GM23338 (cell line): ENCODE data around the gene NCOA1. TPM values are rescaled to one million over a fixed set of nuclear protein-coding genes. Genes with fewer than 3 reads are reported as not detected.

Experiments
- ATAC-seq: fragments of 200-7000 bp; cut with Tn5 transposase; 3 replicates; pipeline ENCODE4 v1.9.1; 2020
- DNase-seq: peaks from one replicate; pipeline ENCODE4 v3.0.0-alpha.2; 2015; ENCODE audit warnings: low spot score
- H2AFZ ChIP-seq: fragments of 200-600 bp; sonication (generic); 2 replicates; pipeline ENCODE4 v1.8.0; 2016; ENCODE audit warnings: antibody characterized with exemption, mild to moderate bottlenecking, moderate library complexity
- H3F3A ChIP-seq: fragments of 200-600 bp; sonication (generic); replicated peaks from 2 replicates; pipeline ENCODE4 v1.8.0; 2017; ENCODE audit warnings: antibody characterized with exemption, mixed run types, low read depth
- H3K27ac ChIP-seq: fragments of 200-600 bp; sonication (generic); 2 replicates; pipeline ENCODE4 v1.6.1; 2016; ENCODE audit warnings: low read depth
- H3K27me3 ChIP-seq: fragments of 200-600 bp; sonication (generic); 2 replicates; pipeline ENCODE4 v1.8.0; 2016; ENCODE audit warnings: mild to moderate bottlenecking, mixed run types, moderate library complexity; ENCODE audit not compliant: insufficient read depth
- H3K36me3 ChIP-seq: fragments of 200-600 bp; sonication (generic); 2 replicates; pipeline ENCODE4 v1.8.0; 2016; ENCODE audit warnings: mild to moderate bottlenecking; ENCODE audit not compliant: insufficient read depth
- H3K4me1 ChIP-seq: fragments of 200-600 bp; sonication (generic); 2 replicates; pipeline ENCODE4 v1.8.0; 2016; ENCODE audit warnings: mild to moderate bottlenecking, moderate library complexity; ENCODE audit not compliant: insufficient read depth
- H3K4me2 ChIP-seq: fragments of 200-600 bp; sonication (generic); 2 replicates; pipeline ENCODE4 v1.7.1; 2017; ENCODE audit warnings: mixed run types
- H3K4me3 ChIP-seq: fragments of 200-600 bp; sonication (generic); 2 replicates; pipeline ENCODE4 v1.6.1; 2016; ENCODE audit warnings: mixed run types
- H3K79me2 ChIP-seq: fragments of 200-600 bp; sonication (generic); replicated peaks from 2 replicates; pipeline ENCODE4 v1.8.0; 2017; ENCODE audit warnings: mild to moderate bottlenecking; ENCODE audit not compliant: insufficient read depth
- H3K9me2 ChIP-seq: fragments of 200-600 bp; sonication (generic); 2 replicates; pipeline ENCODE4 v1.8.0; 2017; ENCODE audit not compliant: insufficient read depth
- H4K20me1 ChIP-seq: fragments of 200-600 bp; sonication (generic); replicated peaks from 2 replicates; pipeline ENCODE4 v1.8.0; 2017; ENCODE audit warnings: mild to moderate bottlenecking; ENCODE audit not compliant: insufficient read depth
- H3K27ac Mint-ChIP-seq: 2 replicates; pipeline ENCODE4 v1.8.0; 2020; ENCODE audit warnings: inconsistent platforms, mild to moderate bottlenecking, moderate library complexity, mixed read lengths
- H3K27me3 Mint-ChIP-seq: 3 replicates; pipeline ENCODE4 v1.8.0; 2022; ENCODE audit warnings: low read depth, mild to moderate bottlenecking, moderate library complexity, mixed read lengths, inconsistent platforms; ENCODE audit not compliant: insufficient read depth, poor library complexity
- H3K36me3 Mint-ChIP-seq: 3 replicates; pipeline ENCODE4 v1.8.0; 2021; ENCODE audit warnings: low read depth, mild to moderate bottlenecking, inconsistent platforms, moderate library complexity, mixed read lengths
- H3K4me1 Mint-ChIP-seq: 3 replicates; pipeline ENCODE4 v1.8.0; 2020; ENCODE audit warnings: mild to moderate bottlenecking, inconsistent platforms, mixed read lengths
- H3K4me3 Mint-ChIP-seq: 3 replicates; pipeline ENCODE4 v1.8.0; 2021; ENCODE audit warnings: moderate library complexity, mild to moderate bottlenecking, inconsistent platforms, mixed read lengths
- H3K9me3 Mint-ChIP-seq: 3 replicates; pipeline ENCODE4 v1.8.0; 2020; ENCODE audit warnings: moderate library complexity, mild to moderate bottlenecking, inconsistent platforms, mixed read lengths
- CREB1 ChIP-seq: fragments of 250-450 bp; sonication (Bioruptor Pico); IDR thresholded peaks from 2 replicates; pipeline ENCODE4 v1.5.0; 2020; ENCODE audit warnings: low read depth, mild to moderate bottlenecking, moderate library complexity
- CTCF ChIP-seq, 2 experiments: fragments of 200-600 bp in 1 of 2; sonication (generic) in 1 of 2; conservative IDR thresholded peaks; 2 replicates each; pipeline versions ENCODE4 v1.5.1 to v1.6.1; 2016 to 2017; ENCODE audit warnings: antibody characterized with exemption in 2 of 2, low read depth in 2 of 2, mild to moderate bottlenecking in 2 of 2, moderate library complexity in 1 of 2
- ETS1 ChIP-seq: IDR thresholded peaks from 2 replicates; pipeline ENCODE4 v1.6.1; 2016; ENCODE audit warnings: antibody characterized with exemption
- EZH2 ChIP-seq: fragments of 200-600 bp; sonication (generic); IDR thresholded peaks from one replicate; pipeline ENCODE4 v1.8.0; 2017; ENCODE audit warnings: antibody characterized with exemption, mild to moderate bottlenecking, low read depth; ENCODE audit not compliant: unreplicated experiment
- EZH2phosphoT487 ChIP-seq: fragments of 200-600 bp; sonication (generic); IDR thresholded peaks from one replicate; pipeline ENCODE4 v1.8.1; 2018; ENCODE audit warnings: antibody characterized with exemption; ENCODE audit not compliant: unreplicated experiment
- JUNB ChIP-seq: IDR thresholded peaks from one replicate; pipeline ENCODE4 v1.6.1; 2016; ENCODE audit warnings: antibody characterized with exemption; ENCODE audit not compliant: unreplicated experiment
- NANOG ChIP-seq: IDR thresholded peaks from 2 replicates; pipeline ENCODE4 v1.6.1; 2016; ENCODE audit warnings: antibody characterized with exemption, borderline replicate concordance
- POLR2AphosphoS5 ChIP-seq: IDR thresholded peaks from 2 replicates; pipeline ENCODE4 v1.6.1; 2016; ENCODE audit warnings: antibody characterized with exemption, low read depth
- REST ChIP-seq: IDR thresholded peaks from one replicate; pipeline ENCODE4 v1.6.1; 2018; ENCODE audit warnings: antibody characterized with exemption; ENCODE audit not compliant: unreplicated experiment
- STAT1 ChIP-seq: IDR thresholded peaks from one replicate; pipeline ENCODE4 v1.6.1; 2016; ENCODE audit warnings: antibody characterized with exemption; ENCODE audit not compliant: unreplicated experiment
- ZNF114 ChIP-seq: fragments of 250-450 bp; sonication (Bioruptor Pico); IDR thresholded peaks from 2 replicates; pipeline ENCODE4 v1.5.0; 2020; ENCODE audit warnings: mild to moderate bottlenecking, moderate library complexity
- ZNF331 ChIP-seq: fragments of 250-450 bp; sonication (Bioruptor Pico); IDR thresholded peaks from 2 replicates; pipeline ENCODE4 v1.5.0; 2020; ENCODE audit warnings: low read depth, mild to moderate bottlenecking, moderate library complexity
- polyA plus RNA-seq: library from polyadenylated mRNA; unstranded; fragments of >200 nt; fragmentation: Nextera tagmentation; extraction: Ambion mirVana; gene quantifications from 2 replicates; pipeline ENCODE4 v1.2.1, GENCODE V29; 2016
- total RNA-seq: library from RNA; depleted of rRNA; stranded (reverse); fragments of >200 nt; shearing (Covaris generic); gene quantifications from 2 replicates; pipeline ENCODE4 v1.2.3, GENCODE V29; 2014

Gene NCOA1
- total and polyA plus RNA-seq, 2 experiments from 2014 or later = 7.1 to 15.1 TPM

- no peak overlapping the region for H3K4me2 ChIP-seq
- H3K36me3 ChIP-seq = no peaks in the 10 kb centered on the region
- no peaks in the 10 kb centered on the region for H4K20me1 ChIP-seq
- no peaks in the 10 kb centered on the region for H3F3A ChIP-seq
- H3K79me2 ChIP-seq = no peaks in the 10 kb centered on the region
- H3K27me3 ChIP-seq = no peaks in the 10 kb centered on the region
- H3K27ac ChIP-seq = no peak overlapping the region
- Mint-ChIP-seq H3K27ac (no peak overlapping the region), H3K36me3 (no peaks in the 10 kb centered on the region; the same call in 2 of the 3 replicates), H3K27me3 (no peaks in the 10 kb centered on the region), H3K9me3 (no peaks in the 10 kb centered on the region; the same call in 2 of the 3 replicates), H3K4me1 (peaks cover 10% of the 10 kb centered on the region), H3K4me3 (no peak overlapping the region)
- H3K4me3 ChIP-seq = no peak overlapping the region
- no peak overlapping the region for H2AFZ ChIP-seq
- TF ChIP-seq ZNF331 (CRISPR knock-in tag) (no peak), JUNB (no peak), REST (no peak), NANOG (no peak), EZH2phosphoT487 (no peak), CREB1 (CRISPR knock-in tag) (no peak), CTCF (conservative IDR thresholded peaks at IDR 0.05; ENCODE audit: low read depth in 2 of 2) (no peak), ZNF114 (CRISPR knock-in tag) (no peak), ETS1 (no peak), STAT1 (no peak), POLR2AphosphoS5 (no peak), EZH2 (no peak)
- ATAC-seq = no peak
- no peaks in the 10 kb centered on the region for H3K9me2 ChIP-seq
- H3K4me1 ChIP-seq = peaks cover 8% of the 10 kb centered on the region
- DNase-seq = no peak
These were observed 160.1 kb downstream of the NCOA1 start for GRCh38 chr2:24650997-24651642.
